ENCODE results near the gene SETD3.
A peak's percentile ranks its signal among the peaks of the same experiment; 100 is the strongest.

Gene SETD3

GRCh38 chr14:99451234-99451633, 29.4 kb downstream of the SETD3 start:
- no peak for FAIRE-seq

GRCh38 chr14:99450266-99450665, 30.4 kb downstream of the SETD3 start:
- FAIRE-seq = no peak

GRCh38 chr14:99447739-99448138, 32.9 kb downstream of the SETD3 start:
- FAIRE-seq = no peak

GRCh38 chr14:99445931-99446330, 34.7 kb downstream of the SETD3 start:
- FAIRE-seq = no peak

GRCh38 chr14:99441918-99442317, 38.7 kb downstream of the SETD3 start:
- FAIRE-seq = no peak

GRCh38 chr14:99441157-99441870, 39.3 kb downstream of the SETD3 start:
- no peak for FAIRE-seq

- FAIRE-seq = no peak
Observed at GRCh38 chr14:99440278-99440677, 40.4 kb downstream of the SETD3 start.

- no peak for FAIRE-seq
Observed at GRCh38 chr14:99437706-99438105, 43.0 kb downstream of the SETD3 start.

GRCh38 chr14:99436247-99437180, 44.1 kb downstream of the SETD3 start:
- no peak for FAIRE-seq

- no peak for FAIRE-seq
Observed at GRCh38 chr14:99435327-99435726, 45.3 kb downstream of the SETD3 start.

- no peak for FAIRE-seq
Observed at GRCh38 chr14:99432485-99432884, 48.2 kb downstream of the SETD3 start.

- FAIRE-seq = no peak
Observed at GRCh38 chr14:99431986-99432385, 48.7 kb downstream of the SETD3 start.

GRCh38 chr14:99430491-99430890, 50.2 kb downstream of the SETD3 start:
- peak; percentile 26 for FAIRE-seq

- FAIRE-seq = no peak
Observed at GRCh38 chr14:99427632-99428300, 52.9 kb downstream of the SETD3 start.

- FAIRE-seq = no peak
Observed at GRCh38 chr14:99426813-99427346, 53.8 kb downstream of the SETD3 start.

GRCh38 chr14:99426265-99426664, 54.4 kb downstream of the SETD3 start:
- FAIRE-seq = no peak

- no peak for FAIRE-seq
Observed at GRCh38 chr14:99425272-99425681, 55.4 kb downstream of the SETD3 start.

GRCh38 chr14:99424306-99424877, 56.3 kb downstream of the SETD3 start:
- no peak for FAIRE-seq

- FAIRE-seq = no peak
Observed at GRCh38 chr14:99423434-99423833, 57.2 kb downstream of the SETD3 start.

- FAIRE-seq = no peak
Observed at GRCh38 chr14:99422228-99423010, 58.2 kb downstream of the SETD3 start.

- no peak for FAIRE-seq
Observed at GRCh38 chr14:99420711-99421110, 59.9 kb downstream of the SETD3 start.

- no peak for FAIRE-seq
Observed at GRCh38 chr14:99419905-99420304, 60.8 kb downstream of the SETD3 start.

Measured in endometrium (tissue), 2 donors.